K562 (cell line): ENCODE data around the gene TM7SF2. TPM values are rescaled to one million over a fixed set of nuclear protein-coding genes. Genes with fewer than 3 reads are reported as not detected.

Experiments
- ETV1 ChIP-seq: fragments of 450-650 bp; conservative IDR thresholded peaks from 2 replicates; pipeline ENCODE4 v1.6.1; 2016; ENCODE audit warnings: missing genetic modification characterization, control low read depth, low read depth, missing compliant biosample characterization
- FOXJ3 ChIP-seq: sonication (generic); formaldehyde crosslinking; IDR thresholded peaks from 2 replicates; pipeline ENCODE4 v1.4.0; 2020; ENCODE audit warnings: mild to moderate bottlenecking, missing genetic modification reagents
- HDAC3 ChIP-seq: fragments of 450-650 bp; IDR thresholded peaks from 2 replicates; pipeline ENCODE4 v1.6.1; 2018; ENCODE audit warnings: borderline replicate concordance, mild to moderate bottlenecking, moderate library complexity; ENCODE audit not compliant: partially characterized antibody
- POLR2AphosphoS5 ChIP-seq: IDR thresholded peaks from 2 replicates; pipeline ENCODE4 v1.6.1; 2011; ENCODE audit warnings: mild to moderate bottlenecking, low read depth, low read length, moderate library complexity; ENCODE audit not compliant: control insufficient read depth, insufficient read depth
- SRF ChIP-seq, 2 experiments: fragments of 250-450, 450-650 bp in 1 of 2; sonication (Bioruptor Pico) in 1 of 2; sonication (generic) in 1 of 2; formaldehyde crosslinking; IDR thresholded peaks; 2 replicates each; pipeline versions ENCODE4 v1.5.0 to v1.5.1; 2020 to 2022; ENCODE audit warnings: mild to moderate bottlenecking in 1 of 2, missing genetic modification reagents in 1 of 2
- SRSF3 ChIP-seq: fragments of 200-400 bp; formaldehyde crosslinking; IDR thresholded peaks from 2 replicates; pipeline ENCODE4 v1.6.1; 2016; ENCODE audit warnings: mild to moderate bottlenecking, low read length, moderate library complexity; ENCODE audit not compliant: insufficient read depth
- ZBED1 ChIP-seq: IDR thresholded peaks from 2 replicates; pipeline ENCODE4 v1.6.1; 2014
- ZNF121 ChIP-seq: sonication (generic); formaldehyde crosslinking; conservative IDR thresholded peaks from 2 replicates; pipeline ENCODE4 v1.8.0; 2022; ENCODE audit warnings: missing genetic modification reagents
- ZNF133 ChIP-seq: fragments of 250-450 bp; sonication (Bioruptor Pico); IDR thresholded peaks from 2 replicates; pipeline ENCODE4 v1.4.0; 2020; ENCODE audit warnings: mild to moderate bottlenecking
- ZNF146 ChIP-seq: IDR thresholded peaks from one replicate; pipeline ENCODE4 v1.6.1; 2018; ENCODE audit warnings: missing compliant biosample characterization; ENCODE audit not compliant: unreplicated experiment
- ZNF165 ChIP-seq: fragments of 250-450 bp; sonication (Bioruptor Pico); IDR thresholded peaks from 2 replicates; pipeline ENCODE4 v1.4.0; 2020; ENCODE audit warnings: borderline replicate concordance
- ZNF263 ChIP-seq: sonication (generic); formaldehyde crosslinking; IDR thresholded peaks from 2 replicates; pipeline ENCODE4 v1.8.0; 2022; ENCODE audit warnings: mild to moderate bottlenecking, missing genetic modification reagents, borderline replicate concordance
- ZNF830 ChIP-seq: fragments of 250-450 bp; sonication (Bioruptor Pico); IDR thresholded peaks from 2 replicates; pipeline ENCODE4 v1.5.0; 2021; ENCODE audit warnings: mild to moderate bottlenecking
- polyA plus RNA-seq, 8 experiments: library from polyadenylated mRNA; depleted of rRNA in 4 of 8; stranded (reverse) in 5 of 8; unstranded in 3 of 8; fragments of >200 nt; fragmentation: Nextera tagmentation in 2 of 8; fragmentation: Illumina TruSeq in 1 of 8; extraction: Ambion mirVana in 2 of 8; extraction: Trizol in 1 of 8; gene quantifications; 2 replicates each; pipeline versions ENCODE4 v1.2.1 to v1.2.3, GENCODE V29; 2011 to 2014; ENCODE audit warnings: inconsistent platforms in 1 of 8, missing spikeins in 1 of 8
- total RNA-seq, 7 experiments: library from RNA; depleted of rRNA in 6 of 7; stranded (reverse); fragments of >200 nt in 6 of 7; fragmentation: Illumina TruSeq in 2 of 7; extraction: Trizol in 2 of 7; gene quantifications; 2 replicates each; pipeline versions ENCODE4 v1.2.1 to v1.2.3, GENCODE V29; 2011 to 2021; ENCODE audit warnings: low replicate concordance in 1 of 7
- TF ChIP-seq, protein P1 (sequence below): fragments of 250-450 bp; sonication (Bioruptor Pico); IDR thresholded peaks from 2 replicates; pipeline ENCODE4 v1.4.0; 2020; ENCODE audit warnings: mild to moderate bottlenecking, moderate library complexity
- TF ChIP-seq, protein P2 (sequence below): fragments of 450-650 bp; conservative IDR thresholded peaks from 2 replicates; pipeline ENCODE4 v1.6.1; 2016; ENCODE audit warnings: missing genetic modification characterization, low read depth, mild to moderate bottlenecking, missing compliant biosample characterization, moderate library complexity
- TF ChIP-seq, protein P3 (sequence below), 2 experiments: fragments of 450-650 bp in 1 of 2; IDR thresholded peaks; 2 replicates each; pipeline ENCODE4 v1.6.1; 2011 to 2017; ENCODE audit warnings: low read depth in 2 of 2, antibody characterized with exemption in 1 of 2, borderline replicate concordance in 1 of 2, low read length in 1 of 2, mild to moderate bottlenecking in 1 of 2, mixed read lengths in 1 of 2; ENCODE audit not compliant: control insufficient read depth in 1 of 2
- TF ChIP-seq, protein P4 (sequence below): fragments of 250-450 bp; sonication (Bioruptor Pico); IDR thresholded peaks from 2 replicates; pipeline ENCODE4 v1.8.0; 2022; ENCODE audit warnings: inconsistent platforms

Gene TM7SF2
- total and polyA plus RNA-seq, 9 of the 15 experiments (the other 6 are each of a cell fraction or from before 2014, with no cell fraction given), result 1.2 to 22.0 (median 14.3) TPM

DNA sequence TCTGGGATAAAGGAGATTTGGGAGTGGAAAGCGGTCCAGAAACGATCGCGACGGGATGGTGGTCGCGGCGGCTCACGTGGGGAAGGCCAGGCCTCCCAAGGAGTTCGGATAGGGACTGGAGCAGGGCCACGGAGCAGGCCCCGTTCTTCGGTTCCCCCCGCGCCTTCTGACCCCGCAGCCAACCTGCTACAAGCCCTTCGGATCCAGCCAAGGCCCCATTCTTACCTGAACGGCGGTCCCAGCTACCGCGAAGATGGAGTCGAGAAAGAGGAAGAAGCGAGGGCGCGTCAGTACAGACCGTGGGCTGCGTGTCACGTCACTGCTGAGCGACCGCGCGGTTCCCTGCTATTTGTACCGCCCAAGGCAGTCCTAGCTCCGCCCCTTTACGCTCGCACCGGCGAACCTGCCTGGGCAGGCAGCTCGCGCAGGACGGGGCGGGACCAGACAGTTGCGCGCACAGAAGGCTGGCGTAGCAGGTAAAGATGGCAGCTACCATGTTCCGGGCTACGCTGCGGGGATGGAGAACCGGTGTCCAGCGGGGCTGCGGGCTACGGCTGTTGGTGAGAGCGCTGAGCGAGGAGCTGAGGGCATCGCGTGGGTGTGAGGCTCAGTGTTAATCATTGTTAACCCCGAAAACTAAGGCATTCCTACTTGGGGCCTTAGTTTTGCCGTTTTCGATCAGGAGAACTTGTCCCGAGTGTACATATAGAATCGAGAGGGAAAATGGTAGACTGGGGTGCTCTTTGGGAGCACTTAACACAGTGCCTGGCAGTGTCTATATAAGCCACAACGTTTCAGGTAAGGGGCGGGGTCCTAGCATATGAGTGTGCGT is 10.4 kb downstream of the TM7SF2 start, which contains the start of the genes FAU and MRPL49 (continued):
- TF ChIP-seq, protein P1, sequence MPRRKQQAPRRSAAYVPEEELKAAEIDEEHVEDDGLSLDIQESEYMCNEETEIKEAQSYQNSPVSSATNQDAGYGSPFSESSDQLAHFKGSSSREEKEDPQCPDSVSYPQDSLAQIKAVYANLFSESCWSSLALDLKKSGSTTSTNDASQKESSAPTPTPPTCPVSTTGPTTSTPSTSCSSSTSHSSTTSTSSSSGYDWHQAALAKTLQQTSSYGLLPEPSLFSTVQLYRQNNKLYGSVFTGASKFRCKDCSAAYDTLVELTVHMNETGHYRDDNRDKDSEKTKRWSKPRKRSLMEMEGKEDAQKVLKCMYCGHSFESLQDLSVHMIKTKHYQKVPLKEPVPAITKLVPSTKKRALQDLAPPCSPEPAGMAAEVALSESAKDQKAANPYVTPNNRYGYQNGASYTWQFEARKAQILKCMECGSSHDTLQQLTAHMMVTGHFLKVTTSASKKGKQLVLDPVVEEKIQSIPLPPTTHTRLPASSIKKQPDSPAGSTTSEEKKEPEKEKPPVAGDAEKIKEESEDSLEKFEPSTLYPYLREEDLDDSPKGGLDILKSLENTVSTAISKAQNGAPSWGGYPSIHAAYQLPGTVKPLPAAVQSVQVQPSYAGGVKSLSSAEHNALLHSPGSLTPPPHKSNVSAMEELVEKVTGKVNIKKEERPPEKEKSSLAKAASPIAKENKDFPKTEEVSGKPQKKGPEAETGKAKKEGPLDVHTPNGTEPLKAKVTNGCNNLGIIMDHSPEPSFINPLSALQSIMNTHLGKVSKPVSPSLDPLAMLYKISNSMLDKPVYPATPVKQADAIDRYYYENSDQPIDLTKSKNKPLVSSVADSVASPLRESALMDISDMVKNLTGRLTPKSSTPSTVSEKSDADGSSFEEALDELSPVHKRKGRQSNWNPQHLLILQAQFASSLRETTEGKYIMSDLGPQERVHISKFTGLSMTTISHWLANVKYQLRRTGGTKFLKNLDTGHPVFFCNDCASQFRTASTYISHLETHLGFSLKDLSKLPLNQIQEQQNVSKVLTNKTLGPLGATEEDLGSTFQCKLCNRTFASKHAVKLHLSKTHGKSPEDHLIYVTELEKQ (CRISPR knock-in tag), result no peak
- TF ChIP-seq ETV1 (tag), result no peak
- 0 out of 2 replicates have a peak, but pooled peaks have one; percentile 35 for TF ChIP-seq ZBED1
- TF ChIP-seq SRSF3, result no peak
- peak; percentile 90 for TF ChIP-seq POLR2AphosphoS5
- no peak for TF ChIP-seq HDAC3
- TF ChIP-seq SRF (CRISPR knock-in tag; IDR thresholded peaks at IDR 0.05), result peak in 1 of 2 experiments; percentile 76; a peak in 1 of 4 replicates
- TF ChIP-seq ZNF165 (CRISPR knock-in tag), result no peak
- TF ChIP-seq, protein P2, sequence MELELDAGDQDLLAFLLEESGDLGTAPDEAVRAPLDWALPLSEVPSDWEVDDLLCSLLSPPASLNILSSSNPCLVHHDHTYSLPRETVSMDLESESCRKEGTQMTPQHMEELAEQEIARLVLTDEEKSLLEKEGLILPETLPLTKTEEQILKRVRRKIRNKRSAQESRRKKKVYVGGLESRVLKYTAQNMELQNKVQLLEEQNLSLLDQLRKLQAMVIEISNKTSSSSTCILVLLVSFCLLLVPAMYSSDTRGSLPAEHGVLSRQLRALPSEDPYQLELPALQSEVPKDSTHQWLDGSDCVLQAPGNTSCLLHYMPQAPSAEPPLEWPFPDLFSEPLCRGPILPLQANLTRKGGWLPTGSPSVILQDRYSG (tag), result no peak
- no peak; the same call in none of the 2 replicates for TF ChIP-seq ZNF263 (CRISPR knock-in tag)
- TF ChIP-seq ZNF121 (CRISPR knock-in tag), result no peak
- TF ChIP-seq, protein P3, sequence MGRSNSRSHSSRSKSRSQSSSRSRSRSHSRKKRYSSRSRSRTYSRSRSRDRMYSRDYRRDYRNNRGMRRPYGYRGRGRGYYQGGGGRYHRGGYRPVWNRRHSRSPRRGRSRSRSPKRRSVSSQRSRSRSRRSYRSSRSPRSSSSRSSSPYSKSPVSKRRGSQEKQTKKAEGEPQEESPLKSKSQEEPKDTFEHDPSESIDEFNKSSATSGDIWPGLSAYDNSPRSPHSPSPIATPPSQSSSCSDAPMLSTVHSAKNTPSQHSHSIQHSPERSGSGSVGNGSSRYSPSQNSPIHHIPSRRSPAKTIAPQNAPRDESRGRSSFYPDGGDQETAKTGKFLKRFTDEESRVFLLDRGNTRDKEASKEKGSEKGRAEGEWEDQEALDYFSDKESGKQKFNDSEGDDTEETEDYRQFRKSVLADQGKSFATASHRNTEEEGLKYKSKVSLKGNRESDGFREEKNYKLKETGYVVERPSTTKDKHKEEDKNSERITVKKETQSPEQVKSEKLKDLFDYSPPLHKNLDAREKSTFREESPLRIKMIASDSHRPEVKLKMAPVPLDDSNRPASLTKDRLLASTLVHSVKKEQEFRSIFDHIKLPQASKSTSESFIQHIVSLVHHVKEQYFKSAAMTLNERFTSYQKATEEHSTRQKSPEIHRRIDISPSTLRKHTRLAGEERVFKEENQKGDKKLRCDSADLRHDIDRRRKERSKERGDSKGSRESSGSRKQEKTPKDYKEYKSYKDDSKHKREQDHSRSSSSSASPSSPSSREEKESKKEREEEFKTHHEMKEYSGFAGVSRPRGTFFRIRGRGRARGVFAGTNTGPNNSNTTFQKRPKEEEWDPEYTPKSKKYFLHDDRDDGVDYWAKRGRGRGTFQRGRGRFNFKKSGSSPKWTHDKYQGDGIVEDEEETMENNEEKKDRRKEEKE (IDR thresholded peaks at IDR 0.05; ENCODE audit: borderline replicate concordance in 1 of 2, control insufficient read depth in 1 of 2, low read depth in 2 of 2, low read length in 1 of 2), result no peak
- no peak for TF ChIP-seq ZNF133 (CRISPR knock-in tag)
- TF ChIP-seq FOXJ3 (CRISPR knock-in tag), result no peak
- no peak for TF ChIP-seq ZNF146
- TF ChIP-seq ZNF830 (CRISPR knock-in tag), result no peak
- TF ChIP-seq, protein P4, sequence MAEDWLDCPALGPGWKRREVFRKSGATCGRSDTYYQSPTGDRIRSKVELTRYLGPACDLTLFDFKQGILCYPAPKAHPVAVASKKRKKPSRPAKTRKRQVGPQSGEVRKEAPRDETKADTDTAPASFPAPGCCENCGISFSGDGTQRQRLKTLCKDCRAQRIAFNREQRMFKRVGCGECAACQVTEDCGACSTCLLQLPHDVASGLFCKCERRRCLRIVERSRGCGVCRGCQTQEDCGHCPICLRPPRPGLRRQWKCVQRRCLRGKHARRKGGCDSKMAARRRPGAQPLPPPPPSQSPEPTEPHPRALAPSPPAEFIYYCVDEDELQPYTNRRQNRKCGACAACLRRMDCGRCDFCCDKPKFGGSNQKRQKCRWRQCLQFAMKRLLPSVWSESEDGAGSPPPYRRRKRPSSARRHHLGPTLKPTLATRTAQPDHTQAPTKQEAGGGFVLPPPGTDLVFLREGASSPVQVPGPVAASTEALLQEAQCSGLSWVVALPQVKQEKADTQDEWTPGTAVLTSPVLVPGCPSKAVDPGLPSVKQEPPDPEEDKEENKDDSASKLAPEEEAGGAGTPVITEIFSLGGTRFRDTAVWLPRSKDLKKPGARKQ, result no peak
